D341Med (cell line): ENCODE data around the gene PPP1R1A.

Experiments used
- DNase-seq: peaks from one replicate; pipeline ENCODE4 v3.0.0; 2012; ENCODE audit warnings: low spot score

The PPP1R1A gene

GRCh38 chr12:54571193-54572188 is 17.0 kb downstream of the PPP1R1A start:
- no peak for DNase-seq

GRCh38 chr12:54569995-54570528 is 18.4 kb downstream of the PPP1R1A start:
- DNase-seq: no peak

- DNase-seq: no peak
These were observed 19.4 kb downstream of the PPP1R1A start for GRCh38 chr12:54569072-54569471.

GRCh38 chr12:54566792-54567191 is 21.7 kb downstream of the PPP1R1A start:
- no peak for DNase-seq

- DNase-seq: no peak
These were observed 22.4 kb downstream of the PPP1R1A start for GRCh38 chr12:54565986-54566544.

- DNase-seq: no peak
These were observed 23.0 kb downstream of the PPP1R1A start for GRCh38 chr12:54565310-54565985.

GRCh38 chr12:54564768-54565167 is 23.7 kb downstream of the PPP1R1A start:
- no peak for DNase-seq

GRCh38 chr12:54563787-54564186 is 24.7 kb downstream of the PPP1R1A start:
- no peak for DNase-seq

GRCh38 chr12:54562750-54563356 is 25.6 kb downstream of the PPP1R1A start:
- no peak for DNase-seq

- DNase-seq: no peak
These were observed 27.3 kb downstream of the PPP1R1A start for GRCh38 chr12:54561164-54561563.

- peak; percentile 67 for DNase-seq
These were observed 28.0 kb downstream of the PPP1R1A start for GRCh38 chr12:54560374-54560858.

GRCh38 chr12:54558759-54559158 is 29.7 kb downstream of the PPP1R1A start:
- no peak for DNase-seq

GRCh38 chr12:54558311-54558710 is 30.1 kb downstream of the PPP1R1A start:
- no peak for DNase-seq

- DNase-seq: no peak
These were observed 32.7 kb downstream of the PPP1R1A start for GRCh38 chr12:54555670-54556257.

GRCh38 chr12:54549774-54550451 is 38.5 kb downstream of the PPP1R1A start:
- DNase-seq: peak; percentile 38

- DNase-seq: no peak
These were observed 41.9 kb downstream of the PPP1R1A start for GRCh38 chr12:54546511-54546910.

- DNase-seq: no peak
These were observed 43.7 kb downstream of the PPP1R1A start for GRCh38 chr12:54544743-54545142.

GRCh38 chr12:54543526-54543925 is 44.9 kb downstream of the PPP1R1A start:
- DNase-seq: no peak

- no peak for DNase-seq
These were observed 46.6 kb downstream of the PPP1R1A start for GRCh38 chr12:54541751-54542290.

GRCh38 chr12:54538136-54538700 is 50.2 kb downstream of the PPP1R1A start:
- no peak for DNase-seq
